ENCODE data around the gene COG7. TPM values are rescaled to one million over a fixed set of nuclear protein-coding genes. Genes with fewer than 3 reads are reported as not detected.

COG7 gene
- 9.7 and 23.0 TPM in 2 replicates for polyA plus RNA-seq

DNA sequence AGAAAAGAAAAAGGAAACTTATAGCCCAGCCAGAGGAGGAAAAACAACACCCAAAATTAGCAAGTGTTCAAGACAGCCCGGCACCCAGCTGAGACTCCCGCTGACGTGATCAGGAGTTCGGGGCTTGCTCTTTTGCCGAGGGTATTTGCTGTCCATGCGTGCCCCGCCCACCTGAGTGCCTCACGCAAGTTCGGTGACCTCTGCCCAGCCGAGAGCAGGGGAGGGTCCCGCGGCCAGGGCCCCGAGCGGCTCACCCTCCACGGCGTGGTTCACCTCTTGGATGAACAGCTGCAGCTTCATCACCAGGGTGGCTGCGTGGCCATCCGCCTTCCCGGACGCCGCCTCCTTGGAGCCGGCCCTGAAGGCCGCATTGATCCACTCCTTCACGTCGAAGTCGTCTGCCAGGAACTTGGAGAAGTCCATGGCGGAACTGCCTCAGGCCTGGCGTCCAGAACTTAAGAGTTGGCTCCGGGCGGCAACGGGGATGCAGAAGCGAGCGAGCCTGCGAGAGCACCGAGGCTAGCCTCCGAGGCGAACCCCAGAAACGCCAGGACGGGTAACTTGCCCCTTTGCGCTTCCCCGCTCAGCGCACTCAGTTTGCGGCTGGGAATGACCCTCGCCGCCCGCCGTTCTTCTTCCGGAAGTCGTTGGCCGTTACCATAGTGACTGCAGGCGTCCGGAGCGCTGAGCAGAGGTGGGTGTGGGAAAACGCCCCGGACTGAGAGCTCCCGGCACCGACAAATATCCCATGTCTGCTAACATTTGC lies at the start of gene COG7:
Gene COG7, minus strand, starts transcription at position 618 of the 766 bp plus-strand sequence. Its CDS starts 195 bp downstream, at position 423.

Other genes starting within 250 kb of the COG7 start
- not detected in 2 replicates for gene SCNN1B, start 150.9 kb downstream of the COG7 start, polyA plus RNA-seq
- gene GGA2, start 57.3 kb upstream of the COG7 start, polyA plus RNA-seq: 14.1 and 18.0 TPM in 2 replicates
- gene EARS2, start 104.2 kb upstream of the COG7 start, polyA plus RNA-seq: 10.4 and 13.6 TPM in 2 replicates
- 7.5 and 19.0 TPM in 2 replicates for gene UBFD1, start 104.5 kb upstream of the COG7 start, polyA plus RNA-seq
- gene NDUFAB1, start 143.1 kb upstream of the COG7 start, polyA plus RNA-seq: 471 and 500 TPM in 2 replicates
- gene PALB2, start 188.1 kb upstream of the COG7 start, polyA plus RNA-seq: 3.6 and 5.0 TPM in 2 replicates
- gene DCTN5, start 188.3 kb upstream of the COG7 start, polyA plus RNA-seq: 12.8 and 13.3 TPM in 2 replicates
- 0.15 and 0.69 TPM in 2 replicates for gene PLK1, start 225.7 kb upstream of the COG7 start, polyA plus RNA-seq